HPDE6-E6E7 (cell line): ENCODE measurements around the gene SYNE1.
"Not testable (repeated sequence)": the region's sequence is repeated elsewhere in the genome, so short reads cannot be mapped to it uniquely, and the experiment has no call there.

Experiments used
- DNase-seq: peaks from one replicate; pipeline ENCODE4 v3.0.0; 2011; ENCODE audit warnings: missing footprints; ENCODE audit errors: extremely low spot score

SYNE1 gene

GRCh38 chr6:152098683-152099082, 538.5 kb downstream of the SYNE1 start:
- no peak for DNase-seq

- DNase-seq: no peak
These were observed 540.2 kb downstream of the SYNE1 start for GRCh38 chr6:152096863-152097496.

- peak; percentile 90 for DNase-seq
These were observed 542.1 kb downstream of the SYNE1 start for GRCh38 chr6:152094992-152095592.

GRCh38 chr6:152094276-152094675, 542.9 kb downstream of the SYNE1 start:
- DNase-seq: no peak

- no peak for DNase-seq
These were observed 543.5 kb downstream of the SYNE1 start for GRCh38 chr6:152093711-152094110.

- DNase-seq: no peak
These were observed 545.3 kb downstream of the SYNE1 start for GRCh38 chr6:152091851-152092341.

GRCh38 chr6:152091201-152091600, 546.0 kb downstream of the SYNE1 start:
- no peak for DNase-seq

GRCh38 chr6:152089992-152090391, 547.2 kb downstream of the SYNE1 start:
- DNase-seq: no peak

GRCh38 chr6:152087701-152088100, 549.5 kb downstream of the SYNE1 start:
- no peak for DNase-seq

- DNase-seq: no peak
These were observed 550.1 kb downstream of the SYNE1 start for GRCh38 chr6:152087096-152087495.

- no peak for DNase-seq
These were observed 550.8 kb downstream of the SYNE1 start for GRCh38 chr6:152086223-152086873.

GRCh38 chr6:152085451-152085921, 551.7 kb downstream of the SYNE1 start:
- DNase-seq: no peak

- no peak for DNase-seq
These were observed 558.4 kb downstream of the SYNE1 start for GRCh38 chr6:152078804-152079203.

- no peak for DNase-seq
These were observed 559.2 kb downstream of the SYNE1 start for GRCh38 chr6:152078001-152078400.

- DNase-seq: not testable (repeated sequence)
These were observed 560.9 kb downstream of the SYNE1 start for GRCh38 chr6:152076242-152076641.

GRCh38 chr6:152071843-152072242, 565.3 kb downstream of the SYNE1 start:
- no peak for DNase-seq
